Activated CD8-positive, alpha-beta memory T cell treated with anti-CD3 and anti-CD28 coated beads, Interleukin-2, amount 50 U/mL, for 1 hour (primary cell): ENCODE data around the gene FAM114A1.
"Not testable (repeated sequence)": the region's sequence is repeated elsewhere in the genome, so short reads cannot be mapped to it uniquely, and the experiment has no call there.

Experiments used
- DNase-seq: peaks from one replicate; pipeline ENCODE4 v3.0.0-alpha.2; 2020; ENCODE audit errors: extremely low read depth

The FAM114A1 gene

DNA sequence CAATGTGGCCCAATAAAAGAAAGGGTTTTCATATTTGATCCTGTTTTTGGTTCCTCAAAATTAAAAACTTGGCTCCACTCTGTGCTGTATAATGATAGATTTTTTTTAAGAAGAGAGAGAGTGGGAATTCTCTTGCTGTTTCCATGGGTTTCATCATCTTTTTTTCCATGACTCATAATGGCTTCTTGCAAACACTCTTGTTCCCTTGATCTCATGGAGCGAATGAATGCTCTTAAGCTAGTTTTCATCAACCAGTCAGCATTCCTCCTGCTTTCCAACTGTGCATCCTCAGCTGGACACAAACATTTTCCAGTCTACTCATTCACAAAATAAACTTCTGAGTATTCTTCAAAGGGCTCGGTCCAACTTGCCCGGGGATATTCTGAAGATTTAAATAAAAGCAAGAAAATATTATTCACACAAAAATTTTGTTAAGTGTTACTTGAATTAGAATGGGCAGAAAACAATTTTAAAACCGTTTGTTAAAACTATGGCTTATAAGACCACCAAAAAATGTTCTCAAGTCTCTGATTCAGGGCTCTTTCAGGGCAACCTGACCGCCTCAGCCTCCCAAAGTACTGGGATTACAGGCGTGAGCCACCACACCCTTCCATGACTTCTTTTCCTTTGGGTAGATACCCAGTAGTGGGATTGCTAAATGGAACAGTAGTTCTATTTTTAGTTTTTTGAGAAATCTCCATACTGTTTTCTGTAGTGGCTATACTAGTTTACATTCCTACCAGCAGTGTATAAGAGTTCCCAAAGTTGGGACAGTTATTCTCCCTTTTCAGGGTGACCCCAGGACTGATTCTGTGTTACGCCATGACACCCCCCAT is 99.9 kb downstream of the FAM114A1 start:
- no peak for DNase-seq

DNA sequence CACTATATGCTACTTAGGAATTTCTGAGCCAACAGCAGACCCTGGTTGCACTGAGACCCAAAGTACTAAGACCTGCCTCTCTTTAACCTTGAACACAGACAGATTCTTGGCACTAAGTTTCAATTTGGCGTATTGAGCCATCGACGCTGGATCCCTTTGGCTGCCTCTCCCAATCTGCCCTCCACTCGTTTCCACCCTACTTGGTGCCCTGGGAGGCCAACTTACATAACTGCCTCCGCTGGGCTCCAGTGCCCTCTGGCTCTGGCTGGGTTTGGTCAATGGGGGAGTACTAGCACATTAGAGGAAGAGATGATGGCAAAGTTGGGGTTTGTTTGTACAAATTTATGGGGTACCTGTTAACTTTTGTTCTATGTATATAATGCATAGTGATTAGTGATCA is 101.1 kb downstream of the FAM114A1 start:
- no peak for DNase-seq

DNA sequence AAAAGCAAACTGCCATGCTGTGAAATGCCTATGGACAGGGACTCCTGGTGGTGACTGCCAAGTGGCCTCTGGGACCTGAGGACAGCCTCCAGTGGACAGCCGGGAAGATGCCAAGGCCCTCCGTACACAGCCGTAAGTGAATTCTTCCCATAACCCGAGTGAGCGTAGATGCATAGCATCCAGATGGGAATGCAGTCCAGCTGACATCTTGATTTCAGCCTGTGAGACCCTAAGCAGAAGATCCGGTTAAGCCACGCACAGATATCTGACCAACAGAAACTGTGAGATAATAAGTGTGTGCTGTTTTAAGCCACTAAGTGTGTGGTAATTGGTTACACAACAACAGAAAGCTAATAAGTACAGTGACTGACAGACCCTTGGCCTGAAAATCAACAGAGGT is 108.7 kb downstream of the FAM114A1 start:
- no peak for DNase-seq

DNA sequence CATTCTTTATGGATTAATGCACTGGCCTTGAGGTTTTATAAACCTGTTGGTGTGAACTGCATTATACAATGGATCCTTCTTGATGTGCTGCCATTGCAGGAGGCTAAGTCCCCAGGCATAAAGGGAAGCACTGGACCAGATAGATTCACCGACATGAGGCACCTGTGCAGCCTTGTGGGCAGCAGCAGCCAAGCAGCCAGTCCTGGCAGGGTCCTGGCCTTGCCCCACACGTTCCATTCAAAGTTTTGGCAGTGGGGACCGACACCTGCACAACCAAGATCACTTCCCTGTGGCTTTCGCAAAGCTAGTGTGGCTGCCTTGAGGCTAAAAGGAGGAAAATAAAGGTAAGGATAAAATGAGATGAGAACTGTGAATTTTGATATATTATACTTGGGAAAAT is 111.5 kb downstream of the FAM114A1 start:
- no peak for DNase-seq

DNA sequence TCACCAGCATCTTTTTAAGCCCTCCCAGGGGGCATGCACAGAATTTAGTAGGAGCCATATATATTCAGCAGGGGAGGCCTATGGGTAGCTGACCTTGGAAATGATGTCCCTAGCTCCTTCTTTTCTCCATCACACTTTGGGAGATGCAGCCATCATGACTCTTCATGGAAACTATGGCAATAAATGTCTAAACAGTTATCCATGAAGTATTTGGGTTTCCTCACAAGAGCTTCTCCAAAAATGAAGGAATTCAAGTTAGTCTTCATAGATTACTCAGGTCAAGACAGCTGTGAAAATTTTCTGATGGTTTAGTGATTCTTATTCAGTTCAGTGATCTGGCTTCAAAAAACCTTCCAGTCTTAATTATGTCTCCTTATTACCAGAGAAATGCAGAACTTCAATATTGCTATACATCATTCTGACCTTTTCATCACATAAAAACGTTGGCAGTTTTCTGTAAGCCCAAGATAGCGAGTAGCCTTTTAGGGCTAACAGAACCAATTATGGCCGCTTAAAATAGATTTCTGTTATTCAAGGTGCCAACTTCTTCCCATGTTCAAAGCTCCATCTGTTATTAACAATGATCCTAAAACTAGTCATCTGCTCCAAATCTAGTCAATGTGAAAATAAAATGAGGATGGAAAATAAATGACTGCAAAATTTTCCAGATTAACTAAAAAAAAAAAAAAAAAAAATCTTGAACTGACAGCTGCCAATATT is 112.1 kb downstream of the FAM114A1 start:
- DNase-seq, result no peak

DNA sequence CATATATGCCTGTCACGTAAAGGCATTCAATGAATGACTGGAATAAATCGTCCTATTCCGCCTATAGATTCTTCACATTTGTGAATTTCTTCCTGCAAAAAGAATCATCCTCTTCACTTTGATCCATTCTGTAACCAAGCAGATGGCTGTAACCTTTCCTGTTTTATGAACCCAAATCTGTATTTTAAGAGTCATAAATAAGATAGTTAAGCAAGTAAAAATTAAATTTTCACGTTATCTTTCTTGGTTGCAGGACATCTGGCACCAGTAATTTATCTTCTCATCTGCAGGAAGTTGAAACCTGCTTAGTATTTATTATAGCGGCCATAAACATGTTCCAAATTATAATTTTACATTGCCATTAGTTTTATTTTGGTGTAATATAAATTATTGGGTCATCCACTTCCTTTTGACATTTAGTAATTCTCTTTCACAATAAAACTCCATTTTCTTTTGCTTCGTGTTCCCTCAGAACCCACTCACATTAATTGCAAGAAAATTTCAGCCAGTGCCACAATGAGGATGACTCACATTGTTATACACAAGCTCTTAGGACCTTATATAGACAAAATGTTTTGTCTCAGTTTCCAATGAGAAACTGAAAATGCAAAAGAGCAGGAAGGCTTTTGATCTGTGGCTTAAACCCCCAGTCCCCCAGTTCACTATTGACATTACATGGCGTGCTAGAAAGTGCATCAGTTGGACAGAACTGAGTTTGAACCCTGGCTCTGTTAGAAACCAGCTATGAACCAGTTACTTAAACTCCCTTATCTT is 113.5 kb downstream of the FAM114A1 start:
- no peak for DNase-seq

DNA sequence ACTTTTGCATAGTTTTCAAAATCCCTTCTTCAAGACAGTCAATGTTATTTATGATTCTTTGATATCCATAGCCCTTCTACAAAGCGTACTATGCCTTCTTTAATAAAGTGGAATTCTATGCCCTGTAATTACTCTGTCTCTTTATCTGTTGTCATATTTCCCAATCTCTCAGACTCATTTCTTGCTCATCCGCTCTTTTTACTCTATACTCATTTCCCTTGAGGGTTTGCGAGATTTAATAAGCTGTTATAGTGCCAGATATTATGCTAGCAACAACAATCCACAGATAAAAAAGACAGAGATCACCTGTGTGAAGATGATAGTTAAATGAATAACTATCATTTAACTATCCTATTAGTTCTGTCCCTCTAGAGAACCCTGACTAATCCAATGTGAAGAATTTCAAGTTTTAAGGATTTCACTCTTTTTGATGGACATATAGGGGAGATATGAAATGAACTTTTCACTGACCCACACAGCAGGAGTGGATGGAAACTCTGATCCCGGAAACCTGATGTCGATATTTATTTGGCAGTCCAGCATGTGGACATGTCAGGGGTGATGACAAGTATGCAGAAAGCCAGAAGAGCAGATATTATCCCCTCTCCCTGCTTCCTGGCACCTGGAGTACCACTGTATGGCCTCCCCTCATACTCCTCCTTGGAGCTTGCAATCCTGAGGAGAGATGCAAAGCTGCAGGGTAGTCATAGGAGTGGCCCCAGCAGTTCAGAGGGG is 114.9 kb downstream of the FAM114A1 start:
- no peak for DNase-seq

DNA sequence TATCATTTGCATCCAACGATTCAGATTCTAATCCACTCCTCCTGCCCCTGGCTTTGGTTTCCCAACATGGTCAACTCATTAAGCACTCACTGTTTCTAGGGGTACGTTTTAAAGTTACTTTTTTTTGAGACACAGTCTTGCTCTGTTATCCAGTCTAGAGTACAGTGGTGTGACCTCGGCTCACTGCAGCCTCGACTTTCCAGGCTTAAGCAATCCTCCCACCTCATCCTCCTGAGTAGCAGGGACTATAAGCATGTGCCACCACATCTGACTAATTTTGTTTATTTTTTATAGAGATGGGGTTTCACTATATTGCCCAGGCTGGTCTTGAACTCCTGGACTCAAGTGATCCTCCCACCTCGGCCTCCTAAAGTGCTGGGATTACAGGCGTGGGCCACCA is 115.7 kb downstream of the FAM114A1 start:
- no peak for DNase-seq

DNA sequence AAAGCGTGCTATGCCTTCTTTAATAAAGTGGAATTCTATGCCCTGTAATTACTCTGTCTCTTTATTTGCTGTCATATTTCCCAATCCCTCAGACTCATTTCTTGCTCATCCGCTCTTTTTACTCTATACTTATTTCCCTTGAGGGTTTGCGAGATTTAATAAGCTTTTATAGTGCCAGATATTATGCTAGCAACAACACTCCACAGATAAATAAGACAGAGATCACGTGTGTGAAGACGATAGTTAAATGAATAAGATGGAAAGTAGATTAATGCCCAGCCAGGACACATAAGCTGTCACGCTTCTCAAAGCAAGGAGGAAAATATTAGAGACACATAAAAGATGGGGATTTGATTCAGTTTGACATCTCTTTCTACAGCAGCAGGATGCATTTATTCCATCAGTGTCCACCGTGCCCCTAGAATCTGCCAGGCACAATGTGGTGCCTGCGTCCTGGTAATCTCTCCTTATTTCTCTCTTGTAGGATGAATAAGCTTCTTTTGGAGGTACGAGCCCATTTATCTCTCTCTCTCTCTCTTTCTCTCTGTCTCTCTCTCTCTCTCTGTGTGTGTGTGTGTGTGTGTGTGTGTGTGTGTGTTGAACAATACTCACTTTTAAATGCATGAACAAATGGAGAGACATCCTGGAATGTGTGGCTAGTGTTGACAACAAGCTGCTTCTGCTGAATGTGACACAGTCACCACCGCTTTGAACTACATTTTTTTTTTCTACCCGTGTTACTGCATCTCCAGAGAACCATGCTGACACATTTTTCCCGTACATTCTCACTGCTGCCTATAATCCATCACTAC is 116.4 kb downstream of the FAM114A1 start:
- DNase-seq, result no peak

DNA sequence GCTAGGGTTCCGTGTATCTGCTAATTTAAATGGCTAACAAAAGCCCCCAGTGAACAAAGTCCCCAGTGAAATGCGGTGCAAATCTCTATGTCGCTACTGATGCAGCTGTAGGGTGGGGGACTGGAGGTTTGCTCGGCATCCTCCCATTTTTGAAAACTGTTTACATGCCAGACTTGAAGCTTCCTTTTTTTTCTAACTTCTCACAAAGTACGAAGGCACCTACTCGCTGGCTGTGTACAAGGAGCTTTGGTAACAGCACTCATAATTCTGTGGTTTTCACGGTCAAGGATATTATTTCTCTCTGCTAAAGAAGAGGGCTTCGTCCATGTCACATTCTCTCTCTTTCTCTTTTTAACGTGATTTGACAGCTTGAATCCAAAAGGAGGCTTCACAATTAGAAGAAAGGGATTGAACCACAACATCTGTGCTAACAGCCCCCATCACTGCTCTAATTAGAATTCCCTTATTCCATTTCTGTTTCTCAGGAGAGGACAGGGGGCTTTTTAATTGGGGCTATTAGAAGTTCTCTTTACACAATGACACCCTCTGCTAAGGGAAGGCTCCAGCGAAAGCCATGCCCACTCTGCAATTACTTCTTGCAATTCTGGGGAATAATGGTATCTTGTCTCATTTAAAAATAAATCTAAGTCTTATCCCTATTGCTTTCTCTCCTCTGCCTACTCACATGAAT is 117.9 kb downstream of the FAM114A1 start:
- no peak for DNase-seq

DNA sequence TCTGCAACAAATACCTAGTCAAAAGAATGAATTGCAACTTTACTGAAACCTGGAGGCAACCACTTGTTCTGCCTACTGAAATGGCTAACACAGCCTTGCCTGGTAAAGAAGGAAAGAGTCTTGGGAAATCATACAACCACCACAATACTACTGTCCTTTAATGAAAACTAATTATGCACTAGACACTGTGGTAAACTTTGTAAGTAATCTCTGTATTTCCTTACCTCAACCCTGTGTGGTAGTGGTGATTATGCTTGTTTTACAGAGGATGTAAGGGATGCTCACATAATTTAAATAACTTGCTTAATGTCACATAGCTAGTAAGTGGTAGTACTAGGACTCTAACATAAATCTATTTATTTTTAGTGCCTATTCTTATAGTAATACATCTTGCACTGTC is 119.9 kb downstream of the FAM114A1 start:
- DNase-seq, result no peak

DNA sequence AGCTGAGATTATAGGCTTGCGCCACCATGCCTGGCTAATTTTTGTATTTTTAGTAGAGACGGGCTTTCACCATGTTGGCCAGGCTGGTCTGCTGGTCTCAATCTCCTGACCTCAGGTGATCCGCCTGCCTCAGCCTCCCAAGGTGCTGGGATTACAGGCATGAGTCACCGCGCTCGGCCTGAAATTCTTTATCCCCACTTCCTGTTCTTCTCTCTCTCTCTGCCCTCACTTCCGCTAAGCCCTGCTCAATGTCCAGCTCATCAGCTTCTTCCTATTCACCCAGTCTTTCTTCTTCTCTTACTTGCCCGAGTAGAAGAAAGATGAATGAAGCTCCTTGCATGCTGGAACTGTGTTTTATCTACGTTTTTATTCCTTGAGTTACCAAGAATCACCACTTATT is 120.7 kb downstream of the FAM114A1 start:
- not testable (repeated sequence) for DNase-seq

DNA sequence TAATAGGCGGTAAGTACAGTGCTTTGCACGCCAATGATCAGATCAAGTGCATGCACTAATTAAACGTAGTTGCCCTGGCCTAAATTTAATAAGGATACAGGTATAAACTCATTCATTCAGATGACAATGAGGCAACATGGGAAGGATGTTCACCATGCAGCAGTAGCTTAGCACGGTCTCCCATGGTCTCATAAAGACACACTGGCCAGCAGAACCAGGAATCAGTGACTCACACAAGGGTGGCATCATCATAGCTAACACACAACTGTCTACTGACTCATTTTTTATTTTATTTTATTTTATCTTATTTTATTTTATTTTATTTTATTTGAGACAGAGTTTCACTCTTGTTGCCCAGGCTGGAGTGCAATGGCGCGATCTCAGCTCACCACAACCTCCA is 121.9 kb downstream of the FAM114A1 start:
- DNase-seq, result no peak

DNA sequence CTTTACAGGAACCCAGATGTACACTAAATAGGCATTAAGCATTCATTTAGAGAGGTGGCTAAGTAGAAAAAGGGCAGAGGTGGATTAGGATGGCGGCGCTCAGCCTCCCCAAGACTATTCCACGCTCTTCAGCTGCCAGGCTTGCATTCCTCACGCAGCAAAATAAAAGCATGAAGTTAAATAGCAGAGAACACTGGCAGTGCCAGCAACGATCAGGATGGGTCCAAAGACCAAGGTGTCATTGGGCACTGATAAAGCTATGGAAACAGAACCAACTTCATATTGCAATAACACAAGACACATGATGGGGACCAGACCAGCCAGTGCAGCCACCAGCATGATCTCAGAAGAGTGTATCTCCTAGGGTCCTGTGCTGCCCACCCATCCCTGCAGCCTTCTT is 122.6 kb downstream of the FAM114A1 start:
- DNase-seq, result no peak

DNA sequence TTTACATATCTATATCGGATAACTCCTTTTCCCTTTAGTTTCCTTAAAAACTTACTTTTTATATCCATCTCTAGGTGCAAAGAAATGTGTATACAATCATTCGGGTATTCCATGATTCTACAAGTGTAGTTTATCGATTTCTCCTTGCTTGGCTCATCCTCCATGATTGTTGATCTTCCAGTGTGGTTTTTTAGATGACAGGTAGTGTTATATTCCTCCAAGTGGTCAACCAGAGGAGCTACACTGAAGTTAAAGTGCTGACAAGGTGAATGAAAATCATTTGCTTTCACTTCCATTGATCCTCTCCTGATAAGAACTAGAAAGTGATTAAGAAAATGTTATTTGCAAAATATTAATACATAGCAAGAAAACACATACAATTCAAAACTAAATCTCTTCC is 126.1 kb downstream of the FAM114A1 start:
- DNase-seq, result no peak

DNA sequence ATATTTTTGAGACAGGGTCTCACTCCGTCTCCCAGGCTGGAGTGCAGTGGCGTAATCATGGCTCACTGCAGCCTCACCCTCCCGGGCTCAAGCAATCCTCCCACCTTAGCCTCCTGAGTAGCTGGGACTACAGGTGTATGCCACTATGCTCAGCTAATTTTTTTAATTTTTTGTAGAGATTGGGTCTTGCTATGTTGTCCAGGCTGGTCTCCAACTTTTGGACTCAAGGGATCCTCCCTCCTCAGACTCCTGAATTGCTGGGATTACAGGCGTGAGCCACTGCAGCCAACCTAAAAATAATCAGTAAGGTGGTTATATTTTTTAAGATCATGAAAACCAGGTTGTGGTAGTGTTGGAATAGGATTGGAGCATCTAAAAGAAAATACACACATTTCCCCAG is 126.5 kb downstream of the FAM114A1 start:
- no peak for DNase-seq
